K562 (cell line): Measurements from ENCODE around the gene BSCL2. TPM values are rescaled to one million over a fixed set of nuclear protein-coding genes. Genes with fewer than 3 reads are reported as not detected.

Experiments used
- E4F1 ChIP-seq: fragments of 250-450 bp; sonication (Bioruptor Pico); IDR thresholded peaks from 2 replicates; pipeline ENCODE4 v1.5.0; 2021; ENCODE audit warnings: mild to moderate bottlenecking, borderline replicate concordance
- FOXA1 ChIP-seq: fragments of 450-650 bp; IDR thresholded peaks from 2 replicates; pipeline ENCODE4 v1.6.1; 2016; ENCODE audit warnings: mild to moderate bottlenecking, borderline replicate concordance
- HCFC1 ChIP-seq: IDR thresholded peaks from 2 replicates; pipeline ENCODE4 v1.6.1; 2012; ENCODE audit warnings: low read depth, low read length, improper control_type of control experiment
- ILF3 ChIP-seq: fragments of 450-650 bp; IDR thresholded peaks from 2 replicates; pipeline ENCODE4 v1.6.1; 2018; ENCODE audit warnings: antibody characterized with exemption, mild to moderate bottlenecking, moderate library complexity, borderline replicate concordance
- KHSRP ChIP-seq: fragments of 450-650 bp; IDR thresholded peaks from 2 replicates; pipeline ENCODE4 v1.6.1; 2017
- LEF1 ChIP-seq: fragments of 450-650 bp; IDR thresholded peaks from 2 replicates; pipeline ENCODE4 v1.6.1; 2016; ENCODE audit warnings: mild to moderate bottlenecking
- MEIS2 ChIP-seq: fragments of 450-650 bp; IDR thresholded peaks from 2 replicates; pipeline ENCODE4 v1.6.1; 2014; ENCODE audit warnings: mild to moderate bottlenecking; ENCODE audit not compliant: partially characterized antibody
- MGA ChIP-seq: fragments of 450-650 bp; IDR thresholded peaks from 2 replicates; pipeline ENCODE4 v1.6.1; 2016; ENCODE audit warnings: mild to moderate bottlenecking, moderate library complexity
- NFXL1 ChIP-seq: fragments of 450-650 bp; formaldehyde crosslinking; IDR thresholded peaks from 2 replicates; pipeline ENCODE4 v1.4.0; 2021; ENCODE audit warnings: mild to moderate bottlenecking
- NR2C2 ChIP-seq, 2 experiments: fragments of 200-800 bp in 1 of 2; sonication (Bioruptor generic) in 1 of 2; sonication (generic) in 1 of 2; formaldehyde crosslinking in 1 of 2; IDR thresholded peaks; 2 replicates each; pipeline versions ENCODE4 v1.6.1 to v1.8.0; 2016 to 2022; ENCODE audit warnings: mild to moderate bottlenecking in 1 of 2, missing compliant biosample characterization in 1 of 2, missing genetic modification characterization in 1 of 2, missing genetic modification reagents in 1 of 2
- PPARD ChIP-seq: fragments of 250-450 bp; sonication (Bioruptor Pico); IDR thresholded peaks from 2 replicates; pipeline ENCODE4 v1.8.0; 2022; ENCODE audit warnings: inconsistent platforms, mild to moderate bottlenecking, moderate library complexity
- PTBP1 ChIP-seq: fragments of 200-400 bp; formaldehyde crosslinking; IDR thresholded peaks from 2 replicates; pipeline ENCODE4 v1.6.1; 2017; ENCODE audit warnings: low read depth, low read length
- RAD51 ChIP-seq: fragments of 450-650 bp; IDR thresholded peaks from 2 replicates; pipeline ENCODE4 v1.7.1; 2016; ENCODE audit warnings: low read depth, mild to moderate bottlenecking, borderline replicate concordance
- ZFX ChIP-seq: sonication (generic); formaldehyde crosslinking; IDR thresholded peaks from 2 replicates; pipeline ENCODE4 v1.8.0; 2022; ENCODE audit warnings: mild to moderate bottlenecking, missing genetic modification reagents, moderate library complexity
- ZNF778 ChIP-seq: fragments of 450-650 bp; formaldehyde crosslinking; IDR thresholded peaks from 2 replicates; pipeline ENCODE4 v1.4.0; 2020; ENCODE audit warnings: mild to moderate bottlenecking, moderate library complexity
- polyA plus RNA-seq, 8 experiments: library from polyadenylated mRNA; depleted of rRNA in 4 of 8; stranded (reverse) in 5 of 8; unstranded in 3 of 8; fragments of >200 nt; fragmentation: Nextera tagmentation in 2 of 8; fragmentation: Illumina TruSeq in 1 of 8; extraction: Ambion mirVana in 2 of 8; extraction: Trizol in 1 of 8; gene quantifications; 2 replicates each; pipeline versions ENCODE4 v1.2.1 to v1.2.3, GENCODE V29; 2011 to 2014; ENCODE audit warnings: inconsistent platforms in 1 of 8, missing spikeins in 1 of 8
- total RNA-seq, 7 experiments: library from RNA; depleted of rRNA in 6 of 7; stranded (reverse); fragments of >200 nt in 6 of 7; fragmentation: Illumina TruSeq in 2 of 7; extraction: Trizol in 2 of 7; gene quantifications; 2 replicates each; pipeline versions ENCODE4 v1.2.1 to v1.2.3, GENCODE V29; 2011 to 2021; ENCODE audit warnings: low replicate concordance in 1 of 7

BSCL2 gene
- total and polyA plus RNA-seq, 9 of the 15 experiments (the other 6 are each of a cell fraction or from before 2014, with no cell fraction given), result 18.9 to 51.7 (median 35.2) TPM

- TF ChIP-seq FOXA1 (no peak), ILF3 (no peak; the same call in 1 of the 2 replicates), HCFC1 (peak; percentile 33), NR2C2 (CRISPR knock-in tag; IDR thresholded peaks at IDR 0.05) (no peak), NR2C2 (tag; IDR thresholded peaks at IDR 0.05) (no peak), ZFX (peak; percentile 90), LEF1 (no peak), MEIS2 (peak; percentile 89), E4F1 (CRISPR knock-in tag) (no peak), MGA (peak; percentile 97), NFXL1 (no peak), ZNF778 (CRISPR knock-in tag) (no peak), PPARD (CRISPR knock-in tag) (no peak), RAD51 (no peak), PTBP1 (no peak), KHSRP (no peak)
These were observed 20.1 kb upstream of the BSCL2 start, which contains the start of gene HNRNPUL2 (continued) for GRCh38 chr11:62727165-62727871.
